Ovary (tissue), 9 donors: ENCODE data around the gene CCDC66. TPM values are rescaled to one million over a fixed set of nuclear protein-coding genes. Genes with fewer than 3 reads are reported as not detected.

Source experiments
- DNase-seq, 5 donors: peaks; one replicate each; pipeline ENCODE4 v3.0.0-alpha.2; 2019 to 2020
- H3K27ac ChIP-seq, 2 donors: fragments of 200-600 bp; one replicate each; pipeline versions ENCODE4 v1.5.1 to v1.8.0; 2019 to 2022
- H3K27me3 ChIP-seq: fragments of 200-600 bp; one replicate; pipeline ENCODE4 v1.8.0; 2022
- H3K36me3 ChIP-seq: fragments of 200-600 bp; sonication (generic); one replicate; pipeline ENCODE4 v1.5.1; 2019
- H3K4me1 ChIP-seq: one replicate; pipeline ENCODE4 v1.8.1; 2013; ENCODE audit warnings: mild to moderate bottlenecking, moderate library complexity; ENCODE audit not compliant: insufficient read depth
- H3K4me3 ChIP-seq: fragments of 200-600 bp; sonication (generic); one replicate; pipeline ENCODE4 v1.5.1; 2017
- H3K9me3 ChIP-seq, 2 donors: fragments of 200-600 bp in 1 of 2; sonication (generic) in 1 of 2; one replicate each; pipeline versions ENCODE4 v1.5.1 to v1.8.1; 2013 to 2019; ENCODE audit warnings: mild to moderate bottlenecking in 1 of 2, moderate library complexity in 1 of 2
- CTCF ChIP-seq, 3 donors: fragments of 450-650 bp in 2 of 3; fragments of 200-600 bp in 1 of 3; IDR thresholded peaks; one replicate each; pipeline versions ENCODE4 v1.5.1 to v1.8.0; 2016 to 2022; ENCODE audit warnings: antibody characterized with exemption in 3 of 3, mild to moderate bottlenecking in 1 of 3
- EP300 ChIP-seq: sonication (generic); formaldehyde crosslinking; IDR thresholded peaks from one replicate; pipeline ENCODE4 v1.6.1; 2017; ENCODE audit warnings: antibody characterized with exemption
- POLR2A ChIP-seq: fragments of 450-650 bp; IDR thresholded peaks from one replicate; pipeline ENCODE4 v1.6.1; 2017; ENCODE audit warnings: antibody characterized with exemption, mild to moderate bottlenecking, moderate library complexity
- WGBS, 3 donors: extraction: QIAGEN DNeasy Blood & Tissue Kit in 1 of 3; methylation state at CpG; one replicate each; pipeline versions ENCODE4 v1.1.5 to v1.1.7; 2013 to 2017; 5-methylcytosine and 5-hydroxymethylcytosine counted together
- intact Hi-C, 4 donors: fragments of 100-400 bp; cut with DNase I; formaldehyde crosslinking; loops; one replicate each; pipeline versions ENCODE4 v1.11.0 to v1.15.1; 2022 to 2023
- polyA plus RNA-seq, 2 donors: library from polyadenylated mRNA; stranded (reverse); fragments of 200-250 nt in 1 of 2; fragments of 350-450 nt in 1 of 2; fragmentation: Illumina TruSeq in 1 of 2; extraction: RNeasy Lipid Tissue Mini Kit (QIAGEN cat#74804) in 1 of 2; gene quantifications; one replicate each; pipeline ENCODE4 v1.2.3, GENCODE V29; 2013 to 2014
- total RNA-seq, 7 donors: library from RNA; depleted of rRNA in 2 of 7; stranded (reverse); fragments of >200 nt in 2 of 7; fragmentation: NEBNext Ultra II Directional in 3 of 7; extraction: Animal tissue kit (Norgen Biotek cat#: 25700) in 3 of 7; gene quantifications; one replicate each; pipeline versions ENCODE4 v1.1.0 to v1.2.4, GENCODE V29; 2016 to 2023
- donor health status: DM: no; HTN: no; CAD: no; lungs with moderate emphysema.
- donor health status: DM: no; HTN: no; CAD: no.
- donor health status: Bipolar disorder and iron deficiency.
- donor health status: DM: yes; HTN: yes; CAD: no.
- donor health status: DM: no; HTN: no; CAD: no.
- donor health status: DM: yes; HTN: yes; CAD: no.

Gene CCDC66
- total and polyA plus RNA-seq, 9 donors: 13.0 to 45.7 (median 33.5) TPM

- intact Hi-C loops: no loop called here
- DNase-seq: no peak
Observed at GRCh38 chr3:56629047-56629446, 72.1 kb downstream of the CCDC66 start.

GRCh38 chr3:56629451-56629850 is 72.5 kb downstream of the CCDC66 start:
- Histone ChIP-seq H3K4me3 (no peak overlapping the region), H3K9me3 (no peaks in the 10 kb centered on the region), H3K36me3 (no peaks in the 10 kb centered on the region), H3K4me1 (no peaks in the 10 kb centered on the region), H3K27ac (no peak overlapping the region), H3K27me3 (no peaks in the 10 kb centered on the region)
- DNase-seq: no peak
- intact Hi-C loops: no loop called here
- no peak for TF ChIP-seq EP300
- TF ChIP-seq POLR2A: no peak
- TF ChIP-seq CTCF (IDR thresholded peaks at IDR 0.05): no peak

More at GRCh38 chr3:56629047-56629446, 72.1 kb downstream of the CCDC66 start:
- no peaks in the 10 kb centered on the region for H3K36me3 ChIP-seq
- H3K27ac ChIP-seq: no peak overlapping the region
- H3K9me3 ChIP-seq: no peaks in the 10 kb centered on the region
- H3K4me1 ChIP-seq: no peaks in the 10 kb centered on the region
- 93 to 96% (median 96%) methylated on average over 2 of the region's 2 CpGs for WGBS, 3 donors
- no peak overlapping the region for H3K4me3 ChIP-seq
- TF ChIP-seq CTCF (IDR thresholded peaks at IDR 0.05) (no peak), EP300 (no peak), POLR2A (no peak)
- H3K27me3 ChIP-seq: no peaks in the 10 kb centered on the region

GRCh38 chr3:56630966-56631365 is 74.0 kb downstream of the CCDC66 start:
- TF ChIP-seq EP300: no peak
- no peak for TF ChIP-seq POLR2A
- TF ChIP-seq CTCF (IDR thresholded peaks at IDR 0.05): no peak
- no peaks in the 10 kb centered on the region for H3K36me3 ChIP-seq
- WGBS, 3 donors: 85 to 96% (median 95%) methylated on average over 1 of the region's 1 CpG
- no peaks in the 10 kb centered on the region for H3K9me3 ChIP-seq
- intact Hi-C loops: no loop called here
- H3K4me1 ChIP-seq: no peaks in the 10 kb centered on the region
- no peaks in the 10 kb centered on the region for H3K27me3 ChIP-seq
- no peak overlapping the region for H3K27ac ChIP-seq
- no peak overlapping the region for H3K4me3 ChIP-seq
- DNase-seq: no peak

- no peaks in the 10 kb centered on the region for H3K9me3 ChIP-seq
- H3K27me3 ChIP-seq: no peaks in the 10 kb centered on the region
- H3K27ac ChIP-seq: no peak overlapping the region
- 91 to 94% (median 91%) methylated on average over 4 of the region's 4 CpGs for WGBS, 3 donors
- H3K4me3 ChIP-seq: no peak overlapping the region
- H3K4me1 ChIP-seq: no peaks in the 10 kb centered on the region
- intact Hi-C loops: no loop called here
- no peaks in the 10 kb centered on the region for H3K36me3 ChIP-seq
- no peak for DNase-seq
- TF ChIP-seq POLR2A (no peak), CTCF (IDR thresholded peaks at IDR 0.05) (no peak), EP300 (no peak)
Observed at GRCh38 chr3:56633181-56633580, 76.2 kb downstream of the CCDC66 start.
